ENCODE results near the gene KDM4B. TPM values are rescaled to one million over a fixed set of nuclear protein-coding genes. Genes with fewer than 3 reads are reported as not detected.

KDM4B gene
- total and polyA plus RNA-seq, 10 of the 15 experiments (the other 5 are each of a cell fraction or from before 2014, with no cell fraction given): 0.47 to 49.6 (median 16.2) TPM

- no peaks in the 10 kb centered on the region; the same call in 1 of the 2 replicates for H4K20me1 ChIP-seq (ENCODE audit: control insufficient read depth, insufficient read depth)
- no peak overlapping the region for H3K9ac ChIP-seq (ENCODE audit: control insufficient read depth, insufficient read depth, low read length)
- CTCF ChIA-PET: no interaction called here
- peaks cover 8 to 10% of the 10 kb centered on the region in 2 experiments; a peak in 3 of 4 replicates for H3K36me3 ChIP-seq (ENCODE audit: control insufficient read depth in 2 of 2, insufficient read depth in 2 of 2, low read length in 1 of 2)
- POLR2A ChIA-PET: no interaction called here
- no peak overlapping the region for H2AFZ ChIP-seq (ENCODE audit: control insufficient read depth, low read depth, low read length)
- in situ Hi-C loops (cut with MboI): no loop called here
- H3K9me3 ChIP-seq (replicated peaks; ENCODE audit: control insufficient read depth, insufficient read depth, low read length): no peaks in the 10 kb centered on the region
- DNase-seq (ENCODE audit: low read depth, low spot score) (no peak), ATAC-seq (no peak), FAIRE-seq (no peak)
- H3K4me2 ChIP-seq (ENCODE audit: control insufficient read depth, insufficient read depth): no peak overlapping the region
- H3K79me2 ChIP-seq (ENCODE audit: control insufficient read depth, insufficient read depth, low read length): no peaks in the 10 kb centered on the region
- intact Hi-C loops (cut with micrococcal nuclease; ENCODE audit: unreplicated experiment): no loop called here
- H3K27me3 ChIP-seq (replicated peaks in 1 of 2; ENCODE audit: control insufficient read depth in 2 of 2, insufficient read depth in 2 of 2, low read length in 1 of 2): no peaks in the 10 kb centered on the region
- 77% methylated on average over 20 of the region's 20 CpGs for WGBS (ENCODE audit: insufficient coverage, insufficient replicate concordance, low lambda C conversion rate, missing lambda C conversion rate)
- TF ChIP-seq SP1 (IDR thresholded peaks at IDR 0.05; ENCODE audit: low read depth, low read length): no peak
- no peak for TF ChIP-seq PAX5 (IDR thresholded peaks at IDR 0.05; ENCODE audit: borderline replicate concordance, low read depth, low read length)
- TF ChIP-seq SPI1 (IDR thresholded peaks at IDR 0.05; ENCODE audit: borderline replicate concordance, insufficient read depth, low read depth, low read length): peak; percentile 86
- TF ChIP-seq CREM (IDR thresholded peaks at IDR 0.05; ENCODE audit: low read depth): no peak
- no peaks in the 10 kb centered on the region for H3K4me1 ChIP-seq (ENCODE audit: control insufficient read depth, insufficient read depth, low read length)
- H3K27ac ChIP-seq (ENCODE audit: control insufficient read depth, insufficient read depth): no peak overlapping the region
- H3K4me3 ChIP-seq: no peak overlapping the region
- no TSS peak for BruUV-seq (replicated peaks)
- SMC1A ChIA-PET (ENCODE audit: uncharacterized antibody, unreplicated experiment): no interaction called here
- RAD21 ChIA-PET (ENCODE audit: unreplicated experiment): interaction anchor here (0.6 kb wide), 1 partner anchor 43 kb away, joined by 3 read pairs; no protein-coding TSS in a partner anchor
These were observed 105.5 kb downstream of the KDM4B start for GRCh38 chr19:5074407-5074806.

DNA sequence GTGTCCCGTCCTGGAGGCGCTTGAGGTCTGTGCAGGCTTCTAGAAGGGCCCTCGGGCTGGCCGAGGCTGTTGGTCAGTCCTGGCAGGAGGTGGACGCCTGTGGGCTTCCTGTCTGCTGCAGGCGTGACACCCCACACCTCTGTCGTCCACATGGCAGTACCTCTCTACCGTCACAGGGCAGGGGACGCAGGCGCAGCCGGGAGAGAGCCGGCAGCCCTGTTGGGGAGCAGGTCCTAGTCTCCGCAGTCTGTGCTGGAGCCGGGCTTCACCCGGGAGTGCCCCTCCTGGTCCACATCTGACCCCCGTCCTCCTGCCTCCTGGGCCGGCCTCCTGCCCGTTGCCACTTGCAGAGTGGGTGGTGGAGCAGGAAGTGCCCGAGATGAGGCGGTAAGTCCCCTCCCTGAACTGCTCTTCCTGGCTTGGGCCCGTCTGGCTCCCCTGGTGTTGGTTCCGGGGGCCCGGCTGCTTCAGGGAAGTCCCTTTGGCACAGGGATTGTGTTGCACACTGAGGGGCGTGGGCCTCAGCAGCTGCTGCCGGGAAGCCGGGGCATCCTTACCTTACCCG is 106.0 kb downstream of the KDM4B start:
- WGBS (ENCODE audit: insufficient coverage, insufficient replicate concordance, low lambda C conversion rate, missing lambda C conversion rate): 85% methylated on average over 27 of the region's 27 CpGs
- H3K27ac ChIP-seq (ENCODE audit: control insufficient read depth, insufficient read depth): no peak overlapping the region
- H3K4me1 ChIP-seq (ENCODE audit: control insufficient read depth, insufficient read depth, low read length): no peaks in the 10 kb centered on the region
- ChIA-PET SMC1A (ENCODE audit: uncharacterized antibody, unreplicated experiment) (no interaction called here), CTCF (no interaction called here), RAD21 (ENCODE audit: unreplicated experiment) (interaction anchor here (0.6 kb wide), 1 partner anchor 43 kb away, joined by 3 read pairs; no protein-coding TSS in a partner anchor), POLR2A (no interaction called here)
- ATAC-seq: no peak
- no peaks in the 10 kb centered on the region for H3K27me3 ChIP-seq (replicated peaks in 1 of 2; ENCODE audit: control insufficient read depth in 2 of 2, insufficient read depth in 2 of 2, low read length in 1 of 2)
- H3K4me3 ChIP-seq: no peak overlapping the region
- no peak for DNase-seq (ENCODE audit: low read depth, low spot score)
- no peak overlapping the region for H3K4me2 ChIP-seq (ENCODE audit: control insufficient read depth, insufficient read depth)
- in situ Hi-C loops (cut with MboI): no loop called here
- no peak overlapping the region for H3K9ac ChIP-seq (ENCODE audit: control insufficient read depth, insufficient read depth, low read length)
- no peak for FAIRE-seq
- no peaks in the 10 kb centered on the region for H3K79me2 ChIP-seq (ENCODE audit: control insufficient read depth, insufficient read depth, low read length)
- H3K36me3 ChIP-seq (ENCODE audit: control insufficient read depth in 2 of 2, insufficient read depth in 2 of 2, low read length in 1 of 2): peaks cover 8 to 12% of the 10 kb centered on the region in 2 experiments; a peak in 3 of 4 replicates
- H3K9me3 ChIP-seq (replicated peaks; ENCODE audit: control insufficient read depth, insufficient read depth, low read length): no peaks in the 10 kb centered on the region
- H4K20me1 ChIP-seq (ENCODE audit: control insufficient read depth, insufficient read depth): no peaks in the 10 kb centered on the region; the same call in 1 of the 2 replicates
- no TSS peak for BruUV-seq (replicated peaks)
- intact Hi-C loops (cut with micrococcal nuclease; ENCODE audit: unreplicated experiment): no loop called here
- H2AFZ ChIP-seq (ENCODE audit: control insufficient read depth, low read depth, low read length): no peak overlapping the region
- TF ChIP-seq GABPA (IDR thresholded peaks at IDR 0.05; ENCODE audit: low read depth): no peak
- TF ChIP-seq RUNX3 (IDR thresholded peaks at IDR 0.05; ENCODE audit: low read length): no peak
- TF ChIP-seq, protein P1, sequence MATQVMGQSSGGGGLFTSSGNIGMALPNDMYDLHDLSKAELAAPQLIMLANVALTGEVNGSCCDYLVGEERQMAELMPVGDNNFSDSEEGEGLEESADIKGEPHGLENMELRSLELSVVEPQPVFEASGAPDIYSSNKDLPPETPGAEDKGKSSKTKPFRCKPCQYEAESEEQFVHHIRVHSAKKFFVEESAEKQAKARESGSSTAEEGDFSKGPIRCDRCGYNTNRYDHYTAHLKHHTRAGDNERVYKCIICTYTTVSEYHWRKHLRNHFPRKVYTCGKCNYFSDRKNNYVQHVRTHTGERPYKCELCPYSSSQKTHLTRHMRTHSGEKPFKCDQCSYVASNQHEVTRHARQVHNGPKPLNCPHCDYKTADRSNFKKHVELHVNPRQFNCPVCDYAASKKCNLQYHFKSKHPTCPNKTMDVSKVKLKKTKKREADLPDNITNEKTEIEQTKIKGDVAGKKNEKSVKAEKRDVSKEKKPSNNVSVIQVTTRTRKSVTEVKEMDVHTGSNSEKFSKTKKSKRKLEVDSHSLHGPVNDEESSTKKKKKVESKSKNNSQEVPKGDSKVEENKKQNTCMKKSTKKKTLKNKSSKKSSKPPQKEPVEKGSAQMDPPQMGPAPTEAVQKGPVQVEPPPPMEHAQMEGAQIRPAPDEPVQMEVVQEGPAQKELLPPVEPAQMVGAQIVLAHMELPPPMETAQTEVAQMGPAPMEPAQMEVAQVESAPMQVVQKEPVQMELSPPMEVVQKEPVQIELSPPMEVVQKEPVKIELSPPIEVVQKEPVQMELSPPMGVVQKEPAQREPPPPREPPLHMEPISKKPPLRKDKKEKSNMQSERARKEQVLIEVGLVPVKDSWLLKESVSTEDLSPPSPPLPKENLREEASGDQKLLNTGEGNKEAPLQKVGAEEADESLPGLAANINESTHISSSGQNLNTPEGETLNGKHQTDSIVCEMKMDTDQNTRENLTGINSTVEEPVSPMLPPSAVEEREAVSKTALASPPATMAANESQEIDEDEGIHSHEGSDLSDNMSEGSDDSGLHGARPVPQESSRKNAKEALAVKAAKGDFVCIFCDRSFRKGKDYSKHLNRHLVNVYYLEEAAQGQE (IDR thresholded peaks at IDR 0.05; ENCODE audit: low read depth, low read length): no peak
- TF ChIP-seq, protein P2, sequence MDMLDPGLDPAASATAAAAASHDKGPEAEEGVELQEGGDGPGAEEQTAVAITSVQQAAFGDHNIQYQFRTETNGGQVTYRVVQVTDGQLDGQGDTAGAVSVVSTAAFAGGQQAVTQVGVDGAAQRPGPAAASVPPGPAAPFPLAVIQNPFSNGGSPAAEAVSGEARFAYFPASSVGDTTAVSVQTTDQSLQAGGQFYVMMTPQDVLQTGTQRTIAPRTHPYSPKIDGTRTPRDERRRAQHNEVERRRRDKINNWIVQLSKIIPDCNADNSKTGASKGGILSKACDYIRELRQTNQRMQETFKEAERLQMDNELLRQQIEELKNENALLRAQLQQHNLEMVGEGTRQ (IDR thresholded peaks at IDR 0.05; ENCODE audit: borderline replicate concordance, low read depth, low read length): no peak
- TF ChIP-seq, protein P3, sequence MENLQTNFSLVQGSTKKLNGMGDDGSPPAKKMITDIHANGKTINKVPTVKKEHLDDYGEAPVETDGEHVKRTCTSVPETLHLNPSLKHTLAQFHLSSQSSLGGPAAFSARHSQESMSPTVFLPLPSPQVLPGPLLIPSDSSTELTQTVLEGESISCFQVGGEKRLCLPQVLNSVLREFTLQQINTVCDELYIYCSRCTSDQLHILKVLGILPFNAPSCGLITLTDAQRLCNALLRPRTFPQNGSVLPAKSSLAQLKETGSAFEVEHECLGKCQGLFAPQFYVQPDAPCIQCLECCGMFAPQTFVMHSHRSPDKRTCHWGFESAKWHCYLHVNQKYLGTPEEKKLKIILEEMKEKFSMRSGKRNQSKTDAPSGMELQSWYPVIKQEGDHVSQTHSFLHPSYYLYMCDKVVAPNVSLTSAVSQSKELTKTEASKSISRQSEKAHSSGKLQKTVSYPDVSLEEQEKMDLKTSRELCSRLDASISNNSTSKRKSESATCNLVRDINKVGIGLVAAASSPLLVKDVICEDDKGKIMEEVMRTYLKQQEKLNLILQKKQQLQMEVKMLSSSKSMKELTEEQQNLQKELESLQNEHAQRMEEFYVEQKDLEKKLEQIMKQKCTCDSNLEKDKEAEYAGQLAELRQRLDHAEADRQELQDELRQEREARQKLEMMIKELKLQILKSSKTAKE (IDR thresholded peaks at IDR 0.05; ENCODE audit: low read depth, poor library complexity, severe bottlenecking): no peak
- TF ChIP-seq EP300 (IDR thresholded peaks at IDR 0.05; ENCODE audit: borderline replicate concordance in 1 of 2, control insufficient read depth in 1 of 2, low read depth in 2 of 2, low read length in 2 of 2): no peak

Data from GM12878 (cell line).